SK-N-SH treated with all-trans-retinoic acid at 6 μM for 48 hours (cell line): ENCODE data around the gene TMEM37.

Source experiments
- ATAC-seq: fragments of 200-7000 bp; cut with Tn5 transposase; 3 replicates; pipeline ENCODE4 v1.9.1; 2020; ENCODE audit warnings: mild to moderate bottlenecking, moderate library complexity
- ARNTL ChIP-seq: fragments of 450-650 bp; formaldehyde crosslinking; IDR thresholded peaks from 2 replicates; pipeline ENCODE4 v1.5.0; 2020; ENCODE audit warnings: low read depth, mild to moderate bottlenecking, moderate library complexity, borderline replicate concordance
- CREB5 ChIP-seq: fragments of 250-450 bp; sonication (Bioruptor Pico); IDR thresholded peaks from 2 replicates; pipeline ENCODE4 v1.5.1; 2020; ENCODE audit warnings: low read depth, mild to moderate bottlenecking, moderate library complexity
- CSDC2 ChIP-seq: fragments of 250-450 bp; sonication (Bioruptor Pico); IDR thresholded peaks from 2 replicates; pipeline ENCODE4 v1.5.0; 2020; ENCODE audit warnings: mild to moderate bottlenecking, moderate library complexity
- CSRNP3 ChIP-seq: fragments of 250-450 bp; sonication (Bioruptor Pico); IDR thresholded peaks from 2 replicates; pipeline ENCODE4 v1.5.1; 2021; ENCODE audit warnings: mild to moderate bottlenecking, moderate library complexity
- ESRRG ChIP-seq: fragments of 250-450 bp; sonication (Bioruptor Pico); IDR thresholded peaks from 2 replicates; pipeline ENCODE4 v1.6.1; 2021; ENCODE audit warnings: mild to moderate bottlenecking
- GLIS3 ChIP-seq: fragments of 250-450 bp; sonication (Bioruptor Pico); IDR thresholded peaks from 2 replicates; pipeline ENCODE4 v1.5.0; 2020; ENCODE audit warnings: mild to moderate bottlenecking, moderate library complexity
- ISL1 ChIP-seq: fragments of 250-450 bp; sonication (Bioruptor Pico); IDR thresholded peaks from 2 replicates; pipeline ENCODE4 v2.1.2; 2022; ENCODE audit warnings: mild to moderate bottlenecking, moderate library complexity
- OSR1 ChIP-seq: fragments of 250-450 bp; sonication (Bioruptor Pico); IDR thresholded peaks from 2 replicates; pipeline ENCODE4 v1.8.0; 2022; ENCODE audit warnings: moderate library complexity, mild to moderate bottlenecking, inconsistent platforms
- PATZ1 ChIP-seq: fragments of 250-450 bp; sonication (Bioruptor Pico); IDR thresholded peaks from 2 replicates; pipeline ENCODE4 v1.8.0; 2020; ENCODE audit warnings: mild to moderate bottlenecking, moderate library complexity, borderline replicate concordance
- POU6F1 ChIP-seq: fragments of 250-450 bp; sonication (Bioruptor Pico); IDR thresholded peaks from 2 replicates; pipeline ENCODE4 v1.8.0; 2021; ENCODE audit warnings: low read depth, mild to moderate bottlenecking, moderate library complexity, borderline replicate concordance
- PPARA ChIP-seq: fragments of 250-450 bp; sonication (Bioruptor Pico); IDR thresholded peaks from 2 replicates; pipeline ENCODE4 v1.5.0; 2020; ENCODE audit warnings: mild to moderate bottlenecking, borderline replicate concordance
- RARB ChIP-seq: fragments of 250-450 bp; sonication (Bioruptor Pico); IDR thresholded peaks from 2 replicates; pipeline ENCODE4 v1.8.0; 2021; ENCODE audit warnings: mild to moderate bottlenecking, moderate library complexity
- SNAI2 ChIP-seq: fragments of 250-450 bp; sonication (Bioruptor Pico); IDR thresholded peaks from 2 replicates; pipeline ENCODE4 v1.5.0; 2020; ENCODE audit warnings: mild to moderate bottlenecking, moderate library complexity
- TCF4 ChIP-seq: fragments of 250-450 bp; sonication (Bioruptor Pico); IDR thresholded peaks from 2 replicates; pipeline ENCODE4 v1.8.0; 2021; ENCODE audit warnings: mild to moderate bottlenecking, moderate library complexity, borderline replicate concordance
- TOX ChIP-seq: fragments of 250-450 bp; sonication (Bioruptor Pico); IDR thresholded peaks from 2 replicates; pipeline ENCODE4 v1.8.0; 2021; ENCODE audit warnings: mild to moderate bottlenecking, moderate library complexity, borderline replicate concordance
- TSHZ2 ChIP-seq: fragments of 250-450 bp; sonication (Bioruptor Pico); IDR thresholded peaks from 2 replicates; pipeline ENCODE4 v1.5.0; 2020; ENCODE audit warnings: mild to moderate bottlenecking, moderate library complexity
- ZC3H10 ChIP-seq: fragments of 250-450 bp; sonication (Bioruptor Pico); IDR thresholded peaks from 2 replicates; pipeline ENCODE4 v1.5.1; 2021; ENCODE audit warnings: mild to moderate bottlenecking, moderate library complexity
- ZFP30 ChIP-seq: fragments of 450-650 bp; formaldehyde crosslinking; IDR thresholded peaks from 2 replicates; pipeline ENCODE4 v1.5.0; 2022; ENCODE audit warnings: mild to moderate bottlenecking, moderate library complexity
- ZNF565 ChIP-seq: fragments of 450-650 bp; formaldehyde crosslinking; conservative IDR thresholded peaks from 2 replicates; pipeline ENCODE4 v1.5.0; 2020; ENCODE audit warnings: low read depth, mild to moderate bottlenecking, moderate library complexity
- ZNF70 ChIP-seq: fragments of 450-650 bp; formaldehyde crosslinking; IDR thresholded peaks from 2 replicates; pipeline ENCODE4 v1.5.0; 2020; ENCODE audit warnings: mild to moderate bottlenecking, moderate library complexity
- ZNF8 ChIP-seq: fragments of 450-650 bp; formaldehyde crosslinking; IDR thresholded peaks from 2 replicates; pipeline ENCODE4 v1.5.0; 2020; ENCODE audit warnings: mild to moderate bottlenecking, moderate library complexity

TMEM37 gene

GRCh38 chr2:119442850-119443249 lies 11.2 kb downstream of the TMEM37 start:
- TF ChIP-seq ZC3H10 (CRISPR knock-in tag) (no peak), ZFP30 (CRISPR knock-in tag) (no peak), TOX (no peak), GLIS3 (no peak), TSHZ2 (CRISPR knock-in tag) (no peak), ARNTL (CRISPR knock-in tag) (no peak), CREB5 (CRISPR knock-in tag) (no peak), ZNF70 (CRISPR knock-in tag) (no peak), ZNF565 (CRISPR knock-in tag) (no peak), PATZ1 (CRISPR knock-in tag) (no peak), PPARA (CRISPR knock-in tag) (no peak), ESRRG (CRISPR knock-in tag) (no peak), POU6F1 (CRISPR knock-in tag) (no peak), OSR1 (CRISPR knock-in tag) (no peak), ZNF8 (no peak), TCF4 (no peak), CSRNP3 (CRISPR knock-in tag) (no peak), RARB (CRISPR knock-in tag) (no peak)
- ATAC-seq: no peak

GRCh38 chr2:119446037-119446436 lies 14.4 kb downstream of the TMEM37 start:
- no peak for ATAC-seq
- TF ChIP-seq GLIS3 (no peak), RARB (CRISPR knock-in tag) (no peak), TCF4 (no peak), PATZ1 (CRISPR knock-in tag) (no peak), TOX (no peak), TSHZ2 (CRISPR knock-in tag) (no peak), CREB5 (CRISPR knock-in tag) (no peak), ZNF565 (CRISPR knock-in tag) (no peak), OSR1 (CRISPR knock-in tag) (no peak), ISL1 (no peak), ARNTL (CRISPR knock-in tag) (no peak), ZFP30 (CRISPR knock-in tag) (no peak), CSDC2 (CRISPR knock-in tag) (no peak), ESRRG (CRISPR knock-in tag) (no peak), ZNF70 (CRISPR knock-in tag) (no peak), SNAI2 (CRISPR knock-in tag) (no peak), ZC3H10 (CRISPR knock-in tag) (no peak), PPARA (CRISPR knock-in tag) (no peak)
